T-helper 1 cell (primary cell): ENCODE data around the gene PCED1A.

Experiments used
- DNase-seq, 5 donors: peaks; one replicate each; pipeline ENCODE4 v3.0.0-alpha.2; 2012 to 2020

PCED1A gene

GRCh38 chr20:2801286-2801728, 39.1 kb downstream of the PCED1A start:
- DNase-seq: no peak

DNA sequence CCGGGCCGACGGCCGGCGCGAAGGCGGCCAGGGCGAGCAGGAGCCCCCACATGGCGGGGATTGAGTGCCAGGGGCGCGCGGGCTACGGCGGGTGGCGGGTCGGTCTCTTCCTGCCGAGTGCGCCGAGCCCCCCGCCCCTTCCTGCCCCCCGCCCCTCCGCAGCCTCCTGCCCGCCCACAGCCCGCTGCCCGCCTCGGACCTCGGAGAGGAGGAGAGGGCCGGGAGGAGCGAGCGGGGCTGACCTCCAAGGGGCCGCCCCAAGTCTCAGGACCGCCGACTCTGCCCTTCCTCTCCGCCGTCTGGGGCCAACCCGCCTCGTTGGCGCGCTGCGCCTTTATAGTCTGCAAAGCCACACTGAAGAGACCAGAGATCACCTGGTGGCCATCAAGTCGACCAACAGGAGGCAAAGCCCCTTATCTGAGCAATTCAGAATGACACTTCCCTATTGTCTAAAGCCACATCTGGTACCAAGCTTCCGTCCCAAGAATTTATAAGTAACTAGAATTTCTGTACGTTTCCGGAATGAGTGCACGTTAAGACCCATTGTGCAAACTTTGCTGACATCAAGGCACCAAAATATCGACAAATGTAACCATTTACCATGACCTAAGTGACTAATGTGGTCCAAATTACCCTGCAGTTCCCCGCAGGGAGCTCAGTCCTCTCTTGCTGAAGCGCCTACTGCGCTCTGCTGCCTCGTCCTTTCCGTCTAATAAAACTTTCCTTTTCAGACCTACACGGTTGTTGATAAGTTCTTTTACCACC, 39.8 kb downstream of the PCED1A start, which contains the start of gene CPXM1:
Gene CPXM1, minus strand, starts transcription at position 107 of the 765 bp plus-strand sequence. Its CDS starts 55 bp downstream, at position 52.
- DNase-seq: no peak

DNA sequence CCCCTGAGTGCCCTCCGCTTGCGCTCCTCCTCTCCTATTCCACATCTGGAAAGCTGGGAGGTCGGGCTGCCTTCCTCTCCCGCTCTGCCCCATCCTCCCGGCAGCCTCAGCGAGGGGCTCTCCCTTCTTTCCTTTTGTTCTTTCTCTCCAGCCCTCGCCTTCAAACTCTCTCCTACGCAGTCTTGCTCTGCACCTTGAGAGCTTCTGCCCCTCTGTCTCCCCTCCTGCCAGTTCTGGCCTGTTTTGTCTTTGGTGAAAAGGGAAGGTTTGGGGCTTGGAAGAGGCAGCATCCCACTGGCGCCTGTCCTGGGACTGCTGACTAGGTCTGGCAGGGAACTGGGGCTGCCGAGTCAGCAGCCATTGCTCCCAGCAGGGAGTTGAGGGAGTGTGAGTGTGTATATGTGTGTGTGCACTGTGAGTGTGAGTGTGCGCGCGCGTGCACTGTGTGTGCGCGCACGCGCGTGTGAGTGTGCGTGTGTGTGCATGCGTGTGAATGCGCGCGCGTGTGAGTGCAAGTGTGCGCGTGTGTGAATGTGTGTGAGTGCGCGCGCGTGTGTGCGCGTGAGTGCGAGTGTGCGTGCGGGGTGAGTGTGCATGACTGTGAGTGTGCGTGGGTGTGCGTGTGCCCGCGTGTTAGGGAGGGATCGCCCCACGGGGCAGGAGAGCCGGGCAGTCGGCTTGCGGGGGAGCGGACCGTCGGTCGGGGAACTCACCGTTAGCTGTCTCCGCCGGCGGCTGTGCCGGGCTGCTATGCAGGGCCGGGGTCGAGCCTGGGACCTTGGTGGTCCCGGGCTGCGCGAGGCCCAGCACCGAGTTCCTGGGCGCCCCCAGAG, 40.6 kb downstream of the PCED1A start:
- DNase-seq: no peak

- DNase-seq: no peak
Measured at GRCh38 chr20:2799271-2799670, 41.2 kb downstream of the PCED1A start.

DNA sequence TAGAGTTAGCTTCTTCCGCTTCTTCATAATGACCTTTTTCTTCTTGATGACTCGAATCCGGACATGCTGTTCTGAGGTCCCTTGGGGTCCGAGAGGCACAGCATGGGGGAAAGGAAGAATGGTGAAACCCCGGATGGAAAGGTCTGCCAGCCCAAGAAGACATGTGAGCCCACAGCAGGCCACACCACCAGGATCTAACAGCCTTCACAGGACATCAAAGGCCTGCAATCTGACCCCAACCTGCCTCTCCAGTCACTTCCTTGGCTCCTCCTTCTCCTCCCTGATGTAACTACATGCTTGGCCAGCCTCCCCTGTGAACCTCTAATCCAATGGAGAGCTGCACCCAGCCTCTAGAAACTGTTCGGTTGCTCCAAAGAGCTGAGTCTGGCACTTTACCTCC, 41.6 kb downstream of the PCED1A start:
- DNase-seq: no peak

DNA sequence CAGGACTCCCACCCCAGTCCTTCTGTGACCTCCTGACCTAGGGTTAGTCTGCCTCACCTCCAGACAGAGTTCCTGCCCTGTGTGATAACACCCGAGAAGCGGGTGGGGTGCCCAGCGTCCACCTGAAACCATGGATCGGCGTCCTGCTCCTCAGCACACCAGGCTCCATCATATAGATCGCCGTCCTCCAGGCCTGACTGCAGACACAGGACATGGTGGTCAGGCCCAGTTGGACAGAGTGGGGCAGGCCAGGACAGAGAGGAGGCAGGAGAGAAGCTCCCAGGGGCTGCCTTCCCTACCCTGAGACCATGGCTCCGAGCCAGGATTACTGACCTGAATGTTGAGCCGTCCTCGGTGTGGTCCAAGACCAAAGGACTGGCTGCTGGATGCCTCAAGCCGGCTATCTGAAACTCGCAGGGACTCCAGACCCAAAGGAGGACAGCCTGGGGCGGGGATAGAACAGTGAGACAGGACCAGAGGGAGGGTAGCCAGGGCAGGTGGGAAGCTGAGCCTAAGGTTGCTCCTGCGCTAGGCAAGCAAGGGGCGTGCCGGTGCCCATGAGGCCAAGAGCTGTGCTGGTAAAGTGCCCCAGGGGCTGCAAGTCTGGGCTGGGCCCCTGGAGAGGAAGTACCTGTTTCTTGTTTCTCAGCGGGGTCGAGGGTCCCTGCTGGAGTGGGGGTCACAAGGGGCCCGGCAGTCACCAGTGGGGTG, 42.2 kb downstream of the PCED1A start:
- DNase-seq: no peak

DNA sequence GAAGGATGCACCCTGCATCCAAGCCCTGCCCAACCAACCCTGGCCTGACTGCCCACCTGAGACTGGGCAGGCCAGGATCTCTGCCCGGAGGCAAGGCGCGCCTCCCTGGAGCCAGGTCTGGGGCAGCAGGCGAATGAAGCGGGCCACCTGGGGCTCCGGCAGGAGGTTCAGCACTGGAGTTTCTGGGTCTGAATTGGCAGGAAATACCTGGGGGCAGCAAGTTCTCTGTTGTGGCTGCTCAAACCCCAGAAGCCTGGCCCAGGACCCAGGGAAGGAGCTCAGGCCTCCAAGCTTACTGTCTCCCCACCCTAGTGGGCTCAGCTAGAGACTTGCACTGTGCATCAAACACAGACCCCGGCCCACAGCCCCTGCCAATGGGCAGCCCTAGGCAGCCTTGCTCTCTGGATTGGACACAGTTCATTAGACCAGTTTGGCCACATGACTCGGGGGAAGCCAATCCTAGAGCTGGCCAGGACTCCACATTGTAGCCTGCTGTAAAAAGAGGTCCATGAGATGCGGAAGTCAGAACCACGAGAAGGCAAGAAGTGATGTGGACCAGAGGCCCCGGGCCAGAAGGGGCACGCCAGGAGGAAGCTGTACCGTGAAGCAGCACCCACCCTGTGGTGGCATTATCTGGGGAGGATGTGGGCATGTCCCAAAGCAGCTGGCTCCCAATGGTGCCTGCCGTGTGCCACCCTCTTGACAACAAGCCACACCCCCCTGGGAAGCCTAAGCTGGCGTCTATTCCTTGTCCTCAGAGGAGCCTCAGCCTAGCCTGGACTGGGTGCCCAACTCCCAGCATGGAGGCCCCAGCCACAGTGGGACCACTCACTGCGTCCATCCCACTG, 43.1 kb downstream of the PCED1A start:
- DNase-seq: no peak

- no peak for DNase-seq
Measured at GRCh38 chr20:2796011-2796660, 44.3 kb downstream of the PCED1A start.

DNA sequence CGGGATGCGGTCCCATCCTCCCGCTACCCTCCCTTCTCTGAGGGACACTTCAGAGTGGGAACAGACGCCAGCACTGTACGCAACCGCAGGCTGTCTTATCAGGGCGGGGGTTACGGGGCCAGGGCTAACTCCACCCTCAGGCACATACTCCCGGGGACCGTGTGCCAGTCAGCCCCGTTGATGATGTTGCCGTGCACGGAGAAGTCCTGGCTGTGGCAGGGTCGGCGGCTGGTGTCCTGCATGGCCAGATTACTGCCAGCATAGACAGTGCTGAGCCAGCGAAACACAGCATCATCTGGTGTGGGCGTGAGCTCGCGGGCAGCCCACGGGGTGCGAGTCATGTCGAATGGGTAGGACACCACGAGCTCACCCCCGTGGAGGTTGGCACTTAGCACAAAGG, 45.0 kb downstream of the PCED1A start:
- no peak for DNase-seq

DNA sequence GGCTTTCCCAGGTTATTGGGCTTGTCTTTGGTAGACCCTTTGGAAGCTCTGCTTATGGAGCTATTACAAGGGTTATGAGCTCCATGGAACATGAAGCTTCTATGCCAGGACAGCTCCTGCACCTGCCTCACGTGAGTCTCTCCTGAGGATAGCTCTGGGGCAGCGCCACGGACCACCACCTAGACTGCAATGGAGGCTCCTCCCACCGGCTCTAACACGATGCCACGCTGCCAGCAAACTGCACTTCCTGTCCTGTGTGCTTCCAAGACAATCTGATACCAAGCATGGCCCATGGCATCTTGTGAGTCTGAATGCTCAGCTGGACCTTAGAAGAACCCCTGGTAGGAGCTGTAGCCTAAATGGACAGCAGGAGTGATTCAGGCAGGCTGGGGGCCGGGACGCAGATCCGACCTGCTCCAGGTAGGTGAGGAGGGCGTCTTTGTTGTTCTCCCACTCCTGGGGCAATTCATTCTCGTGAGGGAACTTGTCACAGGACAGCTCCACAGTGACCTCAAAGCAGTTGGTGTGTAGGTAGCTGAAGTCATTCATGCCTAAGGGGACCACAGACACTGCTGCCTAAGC, 45.5 kb downstream of the PCED1A start:
- DNase-seq: no peak

GRCh38 chr20:2794202-2794748, 46.2 kb downstream of the PCED1A start:
- no peak for DNase-seq

GRCh38 chr20:2793471-2793870, 47.0 kb downstream of the PCED1A start:
- DNase-seq: no peak
